HG03095 (cell line): Measurements from ENCODE around the gene TYRP1.

Source experiments
- ATAC-seq: cut with Tn5 transposase; IDR thresholded peaks from one replicate; pipeline ENCODE4 v1.9.1; 2021; ENCODE audit warnings: moderate library complexity; ENCODE audit not compliant: unreplicated experiment

TYRP1 gene

GRCh38 chr9:12696931-12697622, 3.9 kb downstream of the TYRP1 start:
- no peak for ATAC-seq

- ATAC-seq: no peak
Observed at GRCh38 chr9:12697719-12698118, 4.5 kb downstream of the TYRP1 start.

- ATAC-seq: no peak
Observed at GRCh38 chr9:12698266-12698665, 5.1 kb downstream of the TYRP1 start.

GRCh38 chr9:12698986-12699385, 5.8 kb downstream of the TYRP1 start:
- no peak for ATAC-seq

DNA sequence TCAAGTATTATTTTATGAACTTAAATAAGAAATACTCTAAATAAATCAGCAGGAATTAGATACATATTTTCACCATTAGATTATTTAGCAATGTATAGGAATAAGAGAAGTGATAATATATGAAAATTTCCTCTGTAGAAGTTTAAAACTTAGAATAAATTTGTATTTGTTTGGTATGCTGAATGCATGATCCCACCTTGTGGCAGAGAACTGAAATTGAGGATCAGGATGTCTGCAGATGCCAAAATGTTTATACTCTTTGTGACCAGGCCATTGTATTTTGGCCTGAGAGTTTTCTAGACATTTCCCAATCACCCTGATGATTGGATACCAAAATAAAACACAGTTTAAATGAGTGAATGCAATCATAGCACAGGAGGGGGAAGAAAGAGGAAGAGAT, 6.3 kb downstream of the TYRP1 start:
- no peak for ATAC-seq

DNA sequence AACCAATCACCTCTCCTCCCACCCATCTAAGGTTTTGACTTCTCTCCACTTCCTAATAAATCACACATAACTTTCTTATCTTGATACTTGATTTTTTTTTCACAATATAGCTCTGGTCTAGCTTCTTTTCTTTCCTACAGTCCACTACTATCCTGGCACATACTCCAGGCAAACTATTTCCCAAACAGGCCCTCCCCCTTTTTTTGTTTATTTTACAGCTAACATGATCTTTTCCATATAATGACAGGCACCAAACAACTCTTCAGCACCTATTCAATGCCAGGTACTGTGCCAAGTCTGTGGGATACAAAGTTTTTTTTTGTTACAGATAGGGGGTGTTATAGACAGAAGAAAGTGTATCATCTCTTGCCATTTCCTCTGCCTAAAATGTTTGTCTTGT, 7.9 kb downstream of the TYRP1 start:
- no peak for ATAC-seq

DNA sequence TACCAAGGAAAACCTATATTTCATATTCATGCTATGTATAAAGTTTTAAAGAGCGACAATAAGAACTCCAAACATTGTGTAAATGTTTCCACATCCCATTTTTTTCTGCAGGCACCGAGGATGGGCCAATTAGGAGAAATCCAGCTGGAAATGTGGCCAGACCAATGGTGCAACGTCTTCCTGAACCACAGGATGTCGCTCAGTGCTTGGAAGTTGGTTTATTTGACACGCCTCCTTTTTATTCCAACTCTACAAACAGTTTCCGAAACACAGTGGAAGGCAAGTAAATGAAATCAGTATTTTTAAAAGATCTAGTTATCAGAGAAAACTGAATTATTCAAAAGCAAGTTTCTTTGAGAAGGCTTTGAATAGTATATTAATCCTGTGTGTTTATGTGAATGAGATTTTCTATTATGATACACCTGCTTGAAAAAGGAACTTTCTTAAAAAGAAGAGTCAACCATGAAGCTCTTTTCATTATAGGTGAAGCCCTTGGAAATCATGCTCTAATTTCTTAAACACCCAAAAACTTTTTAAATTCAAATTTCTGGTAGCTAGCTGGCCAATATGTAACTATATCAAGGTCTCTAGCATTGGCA, 9.1 kb downstream of the TYRP1 start:
- ATAC-seq: no peak

DNA sequence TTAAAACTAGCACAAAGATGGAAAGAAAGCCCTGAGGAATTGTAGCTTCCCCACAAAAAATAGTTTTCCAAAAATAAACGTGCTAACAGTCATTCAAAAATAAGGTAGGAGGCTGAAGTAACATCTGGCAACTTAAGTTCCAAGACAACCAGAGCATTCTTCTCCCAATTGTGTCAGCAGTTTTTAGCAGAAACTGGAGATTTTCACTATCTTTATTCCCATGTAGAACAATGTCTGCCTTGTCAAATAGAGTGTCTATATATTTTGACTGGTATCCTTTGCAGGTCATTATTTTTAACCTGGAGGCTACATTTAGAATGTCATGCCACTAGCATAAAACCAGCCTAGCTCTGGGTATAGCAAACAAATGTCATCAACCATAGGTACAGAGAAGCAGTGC, 10.8 kb downstream of the TYRP1 start:
- ATAC-seq: no peak

DNA sequence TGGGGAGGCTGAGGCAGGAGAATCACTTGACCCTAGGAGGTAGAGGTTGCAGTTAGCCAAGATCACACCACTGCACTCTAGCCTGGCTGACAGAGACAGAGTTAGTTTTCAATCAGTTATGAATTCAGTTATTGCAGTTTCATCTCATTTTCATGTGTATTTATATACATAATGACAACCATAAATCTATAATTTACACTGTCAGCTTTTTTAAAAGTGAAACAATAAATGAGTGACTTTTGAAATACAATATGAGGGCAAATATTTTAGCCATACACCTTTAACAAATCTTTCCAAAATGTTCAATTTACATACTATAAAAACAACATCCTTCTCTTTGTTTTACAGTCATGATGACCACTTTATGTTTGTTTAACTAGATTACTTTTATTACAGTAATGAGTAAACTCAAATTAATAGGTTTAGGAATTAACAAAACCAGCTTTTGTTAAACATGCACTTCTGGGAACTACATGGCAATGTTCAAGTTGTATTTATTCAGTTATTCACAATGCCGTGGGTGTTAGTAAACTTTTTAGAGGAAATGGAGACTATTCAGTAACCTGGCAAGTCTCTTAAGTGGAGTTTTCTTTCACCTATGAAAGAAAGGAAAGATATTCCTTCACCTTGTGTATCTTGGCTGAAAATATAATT, 12.7 kb downstream of the TYRP1 start:
- ATAC-seq: no peak

DNA sequence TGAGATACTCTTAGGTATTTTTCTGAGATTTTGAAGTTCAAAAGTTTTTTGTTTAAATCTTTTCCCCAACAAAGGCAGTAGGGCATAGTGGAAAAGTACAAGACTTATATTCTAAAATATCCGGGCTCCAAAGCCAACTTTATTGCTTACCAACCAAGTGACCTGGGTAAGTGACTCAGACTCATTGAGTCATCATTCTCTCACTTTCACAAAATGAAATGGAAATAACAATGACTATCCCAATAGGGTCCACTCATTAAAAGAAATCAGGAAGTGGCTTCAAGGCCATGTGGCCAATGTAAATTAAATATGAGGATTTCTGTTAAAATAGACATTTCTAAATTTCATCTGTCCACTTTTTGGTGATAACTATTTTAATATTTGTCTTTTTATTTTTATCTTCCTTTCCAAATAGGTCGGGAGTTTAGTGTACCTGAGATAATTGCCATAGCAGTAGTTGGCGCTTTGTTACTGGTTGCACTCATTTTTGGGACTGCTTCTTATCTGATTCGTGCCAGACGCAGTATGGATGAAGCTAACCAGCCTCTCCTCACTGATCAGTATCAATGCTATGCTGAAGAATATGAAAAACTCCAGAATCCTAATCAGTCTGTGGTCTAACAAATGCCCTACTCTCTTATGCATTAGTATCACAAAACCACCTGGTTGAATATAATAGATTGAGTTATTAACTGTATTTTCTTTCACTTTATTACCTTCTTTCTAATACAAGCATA, 15.5 kb downstream of the TYRP1 start:
- no peak for ATAC-seq

- ATAC-seq: no peak
Observed at GRCh38 chr9:12712532-12712931, 19.3 kb downstream of the TYRP1 start.

DNA sequence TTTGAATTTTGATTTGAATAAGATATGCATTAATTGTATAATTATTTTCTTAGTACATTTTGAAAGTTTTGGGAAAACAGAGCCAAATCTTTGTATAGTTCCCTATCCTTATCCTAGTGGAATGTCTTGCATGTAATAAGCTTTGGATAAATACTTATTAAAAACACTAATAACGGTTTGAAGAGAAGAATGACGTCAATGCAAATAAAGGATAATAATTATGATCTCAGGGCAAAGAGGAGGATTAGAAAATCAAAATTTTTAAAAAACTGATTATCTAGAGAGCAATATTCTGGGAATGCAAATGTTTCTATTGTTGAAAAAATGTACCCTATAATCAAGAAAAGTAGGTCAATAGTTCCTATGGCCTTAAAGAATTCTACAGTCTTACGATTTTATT, 22.1 kb downstream of the TYRP1 start:
- ATAC-seq: no peak

GRCh38 chr9:12716823-12717600, 23.8 kb downstream of the TYRP1 start:
- ATAC-seq: no peak

DNA sequence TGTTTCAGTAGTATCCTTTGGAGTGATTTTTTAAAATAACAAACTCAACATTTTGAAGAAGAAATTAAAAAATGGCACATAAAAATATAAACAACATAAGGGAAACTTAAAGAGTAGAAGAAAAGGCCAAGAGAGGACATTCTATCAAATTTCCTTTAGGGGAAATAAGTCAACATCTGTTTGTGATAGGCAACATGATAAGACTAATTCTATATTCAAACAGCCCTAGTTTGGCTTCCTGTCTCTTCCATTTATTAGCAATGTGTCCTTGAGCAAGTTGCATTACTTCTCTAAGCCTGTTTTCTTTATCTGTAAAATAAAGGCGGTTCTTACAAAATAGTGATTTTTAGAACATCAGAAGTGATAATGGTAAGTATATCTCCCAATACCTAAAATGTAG, 24.7 kb downstream of the TYRP1 start:
- no peak for ATAC-seq

GRCh38 chr9:12718482-12719026, 25.4 kb downstream of the TYRP1 start:
- no peak for ATAC-seq

GRCh38 chr9:12719431-12719830, 26.2 kb downstream of the TYRP1 start:
- ATAC-seq: no peak

GRCh38 chr9:12720551-12720950, 27.4 kb downstream of the TYRP1 start:
- no peak for ATAC-seq

DNA sequence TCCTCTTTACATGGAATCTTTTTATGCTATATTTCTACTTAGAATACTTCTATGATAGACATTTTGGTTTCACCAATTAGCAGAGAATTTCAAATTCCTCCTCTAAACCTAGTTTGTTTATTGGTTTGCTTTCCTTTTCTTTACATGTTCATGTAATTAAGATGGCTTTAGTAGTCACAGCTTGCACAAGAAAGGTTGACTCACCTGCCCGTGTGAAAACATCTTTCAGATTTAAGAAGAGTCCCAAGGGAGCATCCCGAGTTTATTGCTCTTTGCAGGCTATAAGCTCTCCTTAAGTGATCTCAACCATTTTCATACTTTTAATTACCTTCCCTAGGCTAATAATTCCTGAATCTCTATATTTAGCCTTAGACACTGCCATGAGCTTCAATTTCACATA, 28.9 kb downstream of the TYRP1 start:
- ATAC-seq: no peak

- ATAC-seq: no peak
Observed at GRCh38 chr9:12723409-12724028, 30.3 kb downstream of the TYRP1 start.

- no peak for ATAC-seq
Observed at GRCh38 chr9:12726795-12727194, 33.6 kb downstream of the TYRP1 start.
